GM03348 (cell line): ENCODE results near the gene UNC13A.
"Not testable (repeated sequence)": the region's sequence is repeated elsewhere in the genome, so short reads cannot be mapped to it uniquely, and the experiment has no call there.

Experiments used
- DNase-seq: peaks from one replicate; pipeline ENCODE4 v3.0.0; 2012; ENCODE audit warnings: low spot score

UNC13A gene

DNA sequence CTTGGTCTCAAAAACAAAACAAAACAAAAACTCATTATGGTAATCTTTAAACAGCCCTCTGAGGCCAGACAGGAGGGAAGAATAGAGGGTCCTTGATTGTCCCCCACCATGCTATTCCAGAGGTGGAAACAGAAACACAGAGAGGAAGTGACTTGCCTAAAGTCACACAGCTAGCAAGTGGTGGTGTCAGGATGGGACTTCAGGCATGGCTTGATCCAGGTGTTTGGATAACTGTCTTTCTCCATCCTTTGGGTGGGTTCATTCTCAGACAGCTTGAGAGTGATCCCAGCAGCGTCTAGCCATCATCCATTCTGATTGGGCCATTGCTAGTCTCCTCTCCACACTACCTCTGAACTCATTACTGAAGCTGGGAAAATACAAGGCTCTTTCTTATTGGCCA, 120.2 kb downstream of the UNC13A start:
- no peak for DNase-seq

DNA sequence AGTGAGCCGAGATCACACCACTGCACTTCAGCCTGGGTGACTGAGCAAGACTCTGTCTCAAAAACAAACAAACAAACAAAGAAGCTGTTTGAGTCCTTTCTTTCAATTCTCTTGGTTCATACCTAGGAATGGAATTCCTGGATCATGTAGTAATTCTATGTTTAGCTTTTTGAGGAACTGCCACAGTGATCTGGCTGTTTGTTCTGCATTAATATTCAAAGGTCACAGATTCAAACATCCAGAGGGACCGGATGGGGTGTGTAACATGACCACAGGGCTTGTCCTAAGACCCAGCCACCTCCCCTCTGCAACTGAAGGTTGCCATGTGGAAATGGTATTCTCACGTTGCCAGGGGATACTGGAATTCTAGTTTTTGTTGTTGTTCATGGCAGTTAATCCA, 122.5 kb downstream of the UNC13A start:
- DNase-seq, result no peak

- no peak for DNase-seq
Measured at GRCh38 chr19:17564781-17565180, 123.4 kb downstream of the UNC13A start.

DNA sequence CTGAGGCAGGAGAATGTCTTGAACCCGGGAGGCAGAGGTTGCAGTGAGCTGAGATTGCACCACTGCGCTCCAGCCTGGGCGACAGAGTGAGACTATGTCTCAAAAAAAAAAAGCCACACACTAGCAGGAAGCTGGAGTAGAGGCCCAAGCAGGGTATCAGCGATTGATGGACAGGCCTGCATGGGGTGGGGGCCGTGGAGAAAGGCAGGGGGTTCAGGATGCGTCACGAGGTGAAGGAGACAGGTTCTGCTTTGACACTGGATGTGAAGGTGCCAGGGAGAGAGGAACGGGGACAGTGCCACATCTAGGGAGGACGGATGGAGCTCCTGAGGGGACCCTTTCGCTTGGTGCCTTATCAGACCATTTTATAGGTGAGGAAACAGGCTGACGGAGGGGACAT, 125.6 kb downstream of the UNC13A start:
- DNase-seq, result no peak

DNA sequence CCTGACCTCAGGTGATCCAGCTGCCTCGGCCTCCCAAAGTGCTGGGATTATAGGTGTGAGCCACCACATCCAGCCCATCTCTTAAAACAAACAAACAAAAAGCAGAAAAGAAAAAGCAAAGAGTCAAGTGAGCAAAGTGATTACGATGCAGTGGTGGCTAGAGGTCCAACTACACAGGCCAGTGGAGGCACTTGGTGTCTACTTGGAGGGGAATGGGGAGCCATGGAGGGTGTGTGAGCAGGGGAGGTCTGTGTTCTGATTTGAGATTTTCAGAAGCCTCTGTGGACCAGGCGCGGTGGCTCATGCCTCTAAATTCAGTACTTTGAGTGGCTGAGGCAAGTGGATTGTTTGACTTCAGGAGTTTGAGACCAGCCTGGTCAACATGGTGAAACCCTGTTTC, 126.1 kb downstream of the UNC13A start:
- DNase-seq, result no peak

- DNase-seq, result peak; percentile 91
Measured at GRCh38 chr19:17560205-17560595, 128.0 kb downstream of the UNC13A start.

- no peak for DNase-seq
Measured at GRCh38 chr19:17557466-17557865, 130.7 kb downstream of the UNC13A start.

DNA sequence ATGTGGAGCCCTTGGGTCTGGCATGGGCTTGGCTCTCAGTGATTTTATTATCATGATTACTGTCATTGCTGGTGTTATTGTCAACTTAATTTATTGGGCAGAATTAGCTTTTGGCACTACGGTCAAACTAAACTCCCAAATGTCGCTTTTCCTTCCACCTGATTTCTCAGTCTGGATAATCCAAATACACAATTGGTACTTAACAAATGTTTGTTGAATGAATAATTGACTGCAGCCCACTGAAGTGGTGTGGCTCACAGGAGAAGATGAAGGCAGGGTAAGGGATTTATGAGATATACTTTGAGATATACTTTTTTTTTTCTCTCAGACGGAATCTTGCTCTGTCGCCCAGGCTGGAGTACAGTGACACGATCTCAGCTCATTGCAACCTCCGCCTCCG, 131.2 kb downstream of the UNC13A start:
- no peak for DNase-seq

DNA sequence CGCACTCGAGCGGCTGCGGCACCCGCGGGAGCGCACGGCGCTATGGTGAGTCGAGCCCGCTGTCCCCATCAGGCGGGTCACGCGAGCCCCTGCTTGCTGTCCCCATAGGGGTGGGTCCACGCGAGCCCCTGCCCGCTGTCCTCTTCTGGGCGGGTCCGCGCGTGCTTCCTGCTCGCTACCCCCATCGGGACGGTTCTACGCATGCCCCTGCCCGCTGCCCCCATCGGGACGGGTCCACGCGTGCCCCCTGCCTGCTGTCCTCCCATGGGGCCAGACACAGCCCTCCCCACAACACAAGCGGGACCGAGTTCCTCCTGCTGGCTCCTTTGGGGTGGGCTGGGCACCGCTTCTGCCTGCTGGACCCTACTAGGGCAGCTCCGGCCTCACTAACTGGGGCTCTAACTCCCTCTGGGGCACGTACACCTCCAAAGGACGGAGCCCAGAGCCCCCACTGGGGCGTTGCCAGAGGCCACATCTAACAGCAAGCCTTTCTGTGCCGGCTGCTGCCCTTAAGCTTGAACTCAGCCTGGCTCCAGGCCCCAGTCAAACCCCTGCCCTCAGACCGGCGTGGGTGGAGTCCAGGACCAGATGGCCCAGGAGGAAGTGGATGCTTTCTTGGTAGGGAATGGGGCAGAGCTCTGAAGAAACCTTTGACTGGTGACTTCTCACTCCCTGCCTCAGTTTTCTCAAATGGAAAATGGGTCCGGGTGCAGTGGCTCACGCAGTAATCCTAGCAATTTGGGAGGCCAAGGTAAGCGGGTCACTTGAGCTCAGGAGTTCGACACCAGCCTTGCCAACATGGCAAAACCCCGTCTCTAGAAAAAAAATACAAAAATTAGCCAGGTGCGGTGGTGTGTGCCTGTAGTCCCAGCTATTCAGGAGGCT, 132.0 kb downstream of the UNC13A start:
- peak; percentile 77 for DNase-seq

GRCh38 chr19:17555480-17555928, 132.7 kb downstream of the UNC13A start, which contains the start of gene COLGALT1:
COLGALT1 (plus strand) TSS chr19:17555649; CDS start chr19:17555714, 65 bp downstream.
- DNase-seq, result peak; percentile 99

- DNase-seq, result no peak
Measured at GRCh38 chr19:17554968-17555479, 133.1 kb downstream of the UNC13A start.

DNA sequence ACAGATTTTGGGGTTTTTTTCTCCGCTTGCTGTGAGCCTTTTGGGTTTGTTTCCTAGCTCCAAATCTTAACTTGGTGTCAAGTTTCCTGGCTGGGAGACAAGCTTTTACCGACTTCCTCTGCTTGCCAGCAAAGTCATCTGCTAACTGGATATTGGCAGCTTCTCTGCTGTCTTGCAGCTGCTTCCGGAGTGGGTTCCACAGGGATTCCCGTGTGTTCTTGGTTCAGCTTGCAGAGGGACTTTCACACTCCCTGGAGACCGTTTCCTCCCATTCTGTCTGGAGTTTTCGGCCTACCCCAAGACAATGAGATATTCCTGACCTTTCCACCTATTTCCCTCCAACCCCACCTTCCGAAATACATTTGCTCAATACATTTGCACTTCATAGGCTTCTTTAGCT, 134.9 kb downstream of the UNC13A start:
- DNase-seq, result peak; percentile 88

GRCh38 chr19:17552735-17553134, 135.4 kb downstream of the UNC13A start:
- not testable (repeated sequence) for DNase-seq
